ENCODE results near the gene PCNX4.

PCNX4 gene

DNA sequence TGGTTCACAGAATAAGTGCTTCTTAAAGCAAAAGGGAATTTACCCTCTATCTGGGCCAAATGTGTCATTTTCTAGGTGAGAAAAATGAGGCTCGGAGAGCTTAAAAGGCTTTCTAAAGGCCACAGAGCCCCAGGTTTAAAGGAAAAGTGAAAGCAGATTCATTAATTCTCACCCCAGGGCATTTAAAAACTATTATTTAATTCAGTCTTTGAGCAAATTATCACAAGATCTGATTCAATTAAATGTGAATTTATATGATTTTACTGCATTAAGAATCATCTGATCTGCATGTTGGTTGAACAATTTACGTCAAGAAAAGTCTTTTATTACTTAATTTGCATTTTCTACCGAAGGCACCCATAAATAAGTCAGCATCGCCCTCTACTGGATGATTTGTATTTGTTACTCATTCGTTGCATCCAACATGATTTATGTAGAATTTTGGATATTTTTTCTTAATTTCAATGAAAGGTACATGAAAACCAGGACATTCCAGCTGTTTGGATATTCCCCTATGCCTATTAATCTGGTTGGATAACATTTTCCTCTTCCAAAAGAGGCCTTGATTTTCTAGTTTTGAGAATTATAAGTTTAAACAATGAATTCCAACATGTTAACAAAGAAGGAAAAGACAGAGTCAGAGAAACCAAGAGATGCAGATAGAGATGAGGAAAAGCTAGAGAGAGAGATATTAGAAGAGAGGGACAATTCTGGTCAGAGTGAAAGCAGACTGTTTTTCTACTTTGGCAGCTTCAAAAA lies 92.6 kb downstream of the PCNX4 start:
- peak overlapping the region; percentile 67 to 79 for H3K4me3 ChIP-seq (ENCODE audit: low read length in 2 of 2)
- no peaks in the 10 kb centered on the region for H3K27me3 ChIP-seq (ENCODE audit: control insufficient read depth in 2 of 2, insufficient read depth in 2 of 2, low read length in 2 of 2)
- no peaks in the 10 kb centered on the region for H3K4me1 ChIP-seq (ENCODE audit: control insufficient read depth in 2 of 2, insufficient read depth in 2 of 2, low read length in 2 of 2)
- no peak overlapping the region for H3K27ac ChIP-seq (ENCODE audit: low read depth in 2 of 2, low read length in 2 of 2)
- H3K9me3 ChIP-seq (ENCODE audit: control insufficient read depth in 2 of 2, low read length in 2 of 2): no peaks in the 10 kb centered on the region
- no peaks in the 10 kb centered on the region for H3K36me3 ChIP-seq (ENCODE audit: control insufficient read depth in 2 of 2, insufficient read depth in 2 of 2, low read length in 2 of 2)
- peak overlapping the region; percentile 20 to 42 for H3K9ac ChIP-seq (ENCODE audit: low read depth in 1 of 2, low read length in 2 of 2)

- Histone ChIP-seq H3K9ac (ENCODE audit: low read depth in 1 of 2, low read length in 2 of 2) (no peak overlapping the region), H3K27me3 (ENCODE audit: control insufficient read depth in 2 of 2, insufficient read depth in 2 of 2, low read length in 2 of 2) (no peaks in the 10 kb centered on the region)
Observed at GRCh38 chr14:60184905-60185555, 93.3 kb downstream of the PCNX4 start.

GRCh38 chr14:60188115-60188514 lies 96.4 kb downstream of the PCNX4 start:
- no peak overlapping the region for H3K9ac ChIP-seq (ENCODE audit: low read depth in 1 of 2, low read length in 2 of 2)
- no peaks in the 10 kb centered on the region for H3K9me3 ChIP-seq (ENCODE audit: control insufficient read depth in 2 of 2, low read length in 2 of 2)
- H3K27ac ChIP-seq (ENCODE audit: low read depth in 2 of 2, low read length in 2 of 2): no peak overlapping the region
- H3K27me3 ChIP-seq (ENCODE audit: control insufficient read depth in 2 of 2, insufficient read depth in 2 of 2, low read length in 2 of 2): no peaks in the 10 kb centered on the region
- no peaks in the 10 kb centered on the region for H3K4me1 ChIP-seq (ENCODE audit: control insufficient read depth in 2 of 2, insufficient read depth in 2 of 2, low read length in 2 of 2)
- no peaks in the 10 kb centered on the region for H3K36me3 ChIP-seq (ENCODE audit: control insufficient read depth in 2 of 2, insufficient read depth in 2 of 2, low read length in 2 of 2)
- no peak overlapping the region for H3K4me3 ChIP-seq (ENCODE audit: low read length in 2 of 2)

More at GRCh38 chr14:60184905-60185555, 93.3 kb downstream of the PCNX4 start:
- no peak overlapping the region for H3K27ac ChIP-seq (ENCODE audit: low read depth in 2 of 2, low read length in 2 of 2)
- H3K4me3 ChIP-seq (ENCODE audit: low read length in 2 of 2): no peak overlapping the region
- no peaks in the 10 kb centered on the region for H3K9me3 ChIP-seq (ENCODE audit: control insufficient read depth in 2 of 2, low read length in 2 of 2)
- H3K36me3 ChIP-seq (ENCODE audit: control insufficient read depth in 2 of 2, insufficient read depth in 2 of 2, low read length in 2 of 2): no peaks in the 10 kb centered on the region
- no peaks in the 10 kb centered on the region for H3K4me1 ChIP-seq (ENCODE audit: control insufficient read depth in 2 of 2, insufficient read depth in 2 of 2, low read length in 2 of 2)

GRCh38 chr14:60188696-60189095 lies 97.0 kb downstream of the PCNX4 start:
- Histone ChIP-seq H3K4me3 (ENCODE audit: low read length in 2 of 2) (no peak overlapping the region), H3K27me3 (ENCODE audit: control insufficient read depth in 2 of 2, insufficient read depth in 2 of 2, low read length in 2 of 2) (no peaks in the 10 kb centered on the region), H3K4me1 (ENCODE audit: control insufficient read depth in 2 of 2, insufficient read depth in 2 of 2, low read length in 2 of 2) (no peaks in the 10 kb centered on the region), H3K9ac (ENCODE audit: low read depth in 1 of 2, low read length in 2 of 2) (no peak overlapping the region), H3K36me3 (ENCODE audit: control insufficient read depth in 2 of 2, insufficient read depth in 2 of 2, low read length in 2 of 2) (no peaks in the 10 kb centered on the region), H3K27ac (ENCODE audit: low read depth in 2 of 2, low read length in 2 of 2) (no peak overlapping the region), H3K9me3 (ENCODE audit: control insufficient read depth in 2 of 2, low read length in 2 of 2) (no peaks in the 10 kb centered on the region)

GRCh38 chr14:60189923-60190840 lies 98.5 kb downstream of the PCNX4 start:
- no peak overlapping the region for H3K9ac ChIP-seq (ENCODE audit: low read depth in 1 of 2, low read length in 2 of 2)
- no peak overlapping the region for H3K27ac ChIP-seq (ENCODE audit: low read depth in 2 of 2, low read length in 2 of 2)
- H3K4me3 ChIP-seq (ENCODE audit: low read length in 2 of 2): no peak overlapping the region
- no peaks in the 10 kb centered on the region for H3K4me1 ChIP-seq (ENCODE audit: control insufficient read depth in 2 of 2, insufficient read depth in 2 of 2, low read length in 2 of 2)
- H3K27me3 ChIP-seq (ENCODE audit: control insufficient read depth in 2 of 2, insufficient read depth in 2 of 2, low read length in 2 of 2): no peaks in the 10 kb centered on the region
- H3K9me3 ChIP-seq (ENCODE audit: control insufficient read depth in 2 of 2, low read length in 2 of 2): no peaks in the 10 kb centered on the region
- H3K36me3 ChIP-seq (ENCODE audit: control insufficient read depth in 2 of 2, insufficient read depth in 2 of 2, low read length in 2 of 2): no peaks in the 10 kb centered on the region

DNA sequence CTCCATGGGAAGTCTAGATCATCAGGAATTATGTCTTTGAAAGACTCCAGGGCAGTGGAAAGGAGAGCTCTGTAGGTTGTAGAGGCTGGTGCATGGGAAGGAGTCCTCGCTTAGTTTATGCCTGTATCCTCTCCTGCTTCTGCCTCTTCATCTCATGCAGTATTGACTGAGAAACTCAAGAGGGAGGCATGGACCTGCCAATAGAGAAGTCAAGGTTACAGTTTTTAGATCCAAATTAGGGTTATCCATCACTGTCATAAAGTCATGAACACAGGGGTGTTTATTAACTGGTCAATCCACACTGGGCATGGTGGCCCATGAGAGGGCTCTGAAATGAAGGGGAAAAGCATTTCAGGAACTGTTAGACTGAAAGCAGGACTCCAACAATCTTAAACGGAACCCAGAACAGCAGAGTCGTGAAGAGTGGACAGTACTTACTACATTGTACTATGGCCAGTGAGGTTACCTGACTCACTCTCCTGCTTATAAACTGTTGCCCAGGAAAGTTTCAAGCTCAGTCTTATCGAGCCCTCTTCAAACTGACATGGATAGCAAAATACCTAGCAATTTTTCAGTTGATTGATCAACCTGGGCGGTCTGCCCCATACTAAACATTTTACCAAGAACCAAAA lies 103.6 kb downstream of the PCNX4 start:
- H3K4me3 ChIP-seq (ENCODE audit: low read length in 2 of 2): no peak overlapping the region
- no peaks in the 10 kb centered on the region for H3K4me1 ChIP-seq (ENCODE audit: control insufficient read depth in 2 of 2, insufficient read depth in 2 of 2, low read length in 2 of 2)
- H3K9me3 ChIP-seq (ENCODE audit: control insufficient read depth in 2 of 2, low read length in 2 of 2): no peaks in the 10 kb centered on the region
- H3K27me3 ChIP-seq (ENCODE audit: control insufficient read depth in 2 of 2, insufficient read depth in 2 of 2, low read length in 2 of 2): no peaks in the 10 kb centered on the region
- H3K27ac ChIP-seq (ENCODE audit: low read depth in 2 of 2, low read length in 2 of 2): no peak overlapping the region
- H3K36me3 ChIP-seq (ENCODE audit: control insufficient read depth in 2 of 2, insufficient read depth in 2 of 2, low read length in 2 of 2): no peaks in the 10 kb centered on the region
- no peak overlapping the region for H3K9ac ChIP-seq (ENCODE audit: low read depth in 1 of 2, low read length in 2 of 2)

- no peak overlapping the region for H3K4me3 ChIP-seq (ENCODE audit: low read length in 2 of 2)
- no peaks in the 10 kb centered on the region for H3K27me3 ChIP-seq (ENCODE audit: control insufficient read depth in 2 of 2, insufficient read depth in 2 of 2, low read length in 2 of 2)
- H3K27ac ChIP-seq (ENCODE audit: low read depth in 2 of 2, low read length in 2 of 2): no peak overlapping the region
- H3K9ac ChIP-seq (ENCODE audit: low read depth in 1 of 2, low read length in 2 of 2): no peak overlapping the region
- H3K4me1 ChIP-seq (ENCODE audit: control insufficient read depth in 2 of 2, insufficient read depth in 2 of 2, low read length in 2 of 2): no peaks in the 10 kb centered on the region
- H3K9me3 ChIP-seq (ENCODE audit: control insufficient read depth in 2 of 2, low read length in 2 of 2): no peaks in the 10 kb centered on the region
- H3K36me3 ChIP-seq (ENCODE audit: control insufficient read depth in 2 of 2, insufficient read depth in 2 of 2, low read length in 2 of 2): no peaks in the 10 kb centered on the region
Observed at GRCh38 chr14:60196291-60196690, 104.6 kb downstream of the PCNX4 start.

DNA sequence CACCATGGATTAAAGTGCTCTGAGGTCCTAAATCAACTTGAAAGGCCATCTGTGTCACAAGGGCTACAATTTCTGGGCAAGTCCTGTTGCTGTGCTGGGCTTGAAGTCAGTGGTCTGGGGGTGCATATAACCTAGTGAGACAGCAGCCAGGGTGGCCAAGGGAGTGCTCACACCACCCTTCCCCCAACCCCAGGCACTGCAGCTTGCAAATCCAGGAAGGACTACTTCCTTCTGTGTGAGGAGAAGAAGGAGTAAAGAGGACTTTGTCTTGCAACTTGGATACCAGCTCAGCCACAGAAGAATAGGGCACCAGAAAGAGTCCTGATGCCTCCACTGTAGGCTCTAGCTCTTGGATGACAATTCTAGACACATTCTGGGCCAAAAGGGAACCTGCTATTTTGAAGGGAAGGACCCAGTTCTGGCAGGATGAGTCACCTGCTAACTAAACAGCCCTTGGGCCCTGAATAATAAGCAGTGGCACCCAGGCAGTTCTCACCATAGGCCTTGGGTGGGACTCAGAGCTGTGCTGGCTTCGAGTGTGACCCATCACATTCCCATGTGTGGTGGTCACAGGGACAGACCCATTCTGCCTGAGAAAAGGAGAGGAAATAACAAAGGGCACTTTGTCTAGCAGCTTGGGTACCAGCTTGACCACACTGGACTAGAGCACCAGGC lies 106.0 kb downstream of the PCNX4 start:
- H3K4me1 ChIP-seq (ENCODE audit: control insufficient read depth in 2 of 2, insufficient read depth in 2 of 2, low read length in 2 of 2): no peaks in the 10 kb centered on the region
- no peaks in the 10 kb centered on the region for H3K36me3 ChIP-seq (ENCODE audit: control insufficient read depth in 2 of 2, insufficient read depth in 2 of 2, low read length in 2 of 2)
- H3K27me3 ChIP-seq (ENCODE audit: control insufficient read depth in 2 of 2, insufficient read depth in 2 of 2, low read length in 2 of 2): no peaks in the 10 kb centered on the region
- no peaks in the 10 kb centered on the region for H3K9me3 ChIP-seq (ENCODE audit: control insufficient read depth in 2 of 2, low read length in 2 of 2)
- H3K27ac ChIP-seq (ENCODE audit: low read depth in 2 of 2, low read length in 2 of 2): no peak overlapping the region
- H3K4me3 ChIP-seq (ENCODE audit: low read length in 2 of 2): no peak overlapping the region
- no peak overlapping the region for H3K9ac ChIP-seq (ENCODE audit: low read depth in 1 of 2, low read length in 2 of 2)

- Histone ChIP-seq H3K27me3 (ENCODE audit: control insufficient read depth in 2 of 2, insufficient read depth in 2 of 2, low read length in 2 of 2) (no peaks in the 10 kb centered on the region), H3K36me3 (ENCODE audit: control insufficient read depth in 2 of 2, insufficient read depth in 2 of 2, low read length in 2 of 2) (no peaks in the 10 kb centered on the region), H3K9me3 (ENCODE audit: control insufficient read depth in 2 of 2, low read length in 2 of 2) (no peaks in the 10 kb centered on the region), H3K4me3 (ENCODE audit: low read length in 2 of 2) (no peak overlapping the region), H3K4me1 (ENCODE audit: control insufficient read depth in 2 of 2, insufficient read depth in 2 of 2, low read length in 2 of 2) (no peaks in the 10 kb centered on the region), H3K9ac (ENCODE audit: low read depth in 1 of 2, low read length in 2 of 2) (no peak overlapping the region), H3K27ac (ENCODE audit: low read depth in 2 of 2, low read length in 2 of 2) (no peak overlapping the region)
Observed at GRCh38 chr14:60199321-60199720, 107.6 kb downstream of the PCNX4 start.

Measured in mucosa of rectum (tissue), 2 donors.